ENCODE results near the gene TSC22D2.

TSC22D2 gene

DNA sequence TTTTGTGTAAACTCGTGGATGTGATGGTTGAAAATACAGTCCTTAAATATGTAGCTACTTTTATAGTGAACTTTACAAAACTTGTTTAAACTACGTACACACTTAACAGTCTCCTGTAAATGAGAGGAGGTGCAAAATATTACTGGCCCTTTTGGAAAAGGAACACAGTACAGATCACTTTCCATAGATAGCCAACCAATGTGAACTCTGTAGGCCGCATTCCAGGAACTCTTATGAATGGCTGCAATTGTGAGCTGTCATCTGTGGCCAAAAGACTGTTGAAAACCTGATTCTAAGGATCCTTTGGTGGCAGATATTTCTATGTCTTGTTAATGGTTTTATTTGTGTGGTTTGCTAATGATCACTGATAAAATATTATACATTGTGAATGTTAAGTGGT lies 6.2 kb downstream of the TSC22D2 start:
- no peak for DNase-seq

DNA sequence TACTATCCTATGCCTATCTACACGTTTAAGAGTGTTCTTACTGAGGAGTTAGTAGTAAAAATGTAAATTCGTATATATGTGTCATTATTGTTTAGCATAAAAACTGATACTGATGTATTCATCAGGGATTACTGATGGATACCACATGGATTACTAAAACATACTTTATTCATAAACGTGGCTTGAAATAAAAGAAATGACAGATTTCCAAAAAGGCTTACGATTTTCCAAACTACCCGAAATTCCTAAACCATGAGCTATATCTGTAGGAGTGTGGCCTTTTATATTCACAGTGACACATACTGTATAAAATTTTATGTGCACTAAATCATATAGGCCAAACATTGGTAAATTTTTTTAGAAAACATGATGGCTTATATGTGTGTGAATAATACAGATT lies 6.9 kb downstream of the TSC22D2 start:
- no peak for DNase-seq

DNA sequence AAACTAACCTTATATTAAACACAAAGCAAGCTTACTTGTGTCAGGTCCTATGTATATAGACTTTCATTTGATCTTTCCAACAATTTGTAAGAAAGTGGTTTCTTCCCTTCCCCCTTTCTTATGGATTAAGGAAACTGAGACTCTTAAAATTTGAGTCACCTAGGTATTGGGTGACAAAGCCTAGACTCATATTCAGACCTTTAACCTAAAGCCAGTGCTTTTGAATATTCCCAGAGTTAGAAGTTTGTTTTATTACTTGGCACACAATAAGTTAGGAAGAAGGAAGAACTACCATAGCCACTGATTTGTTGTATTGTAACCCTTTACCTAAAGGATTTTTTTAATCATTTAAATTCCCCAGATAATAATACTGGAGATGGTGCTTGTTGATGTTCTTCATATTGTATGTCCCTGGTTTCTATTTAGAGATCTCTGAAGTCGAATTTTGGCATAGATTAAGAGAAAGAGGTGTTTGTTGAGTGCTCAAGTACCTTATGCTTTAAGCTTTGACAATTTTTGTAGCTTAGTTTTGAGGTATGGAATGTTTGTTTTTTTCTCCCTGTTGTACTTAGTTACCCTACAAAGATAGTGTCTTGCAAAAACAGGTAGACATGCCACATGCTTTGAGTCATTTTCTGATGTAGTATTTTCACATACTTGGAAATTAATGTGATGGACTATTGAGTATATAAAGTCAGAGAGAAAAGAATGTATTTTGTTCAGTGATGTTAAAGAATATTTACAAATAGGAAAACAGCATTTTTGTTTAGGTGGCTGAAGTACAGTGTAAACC lies 11.2 kb downstream of the TSC22D2 start:
- DNase-seq, result no peak

DNA sequence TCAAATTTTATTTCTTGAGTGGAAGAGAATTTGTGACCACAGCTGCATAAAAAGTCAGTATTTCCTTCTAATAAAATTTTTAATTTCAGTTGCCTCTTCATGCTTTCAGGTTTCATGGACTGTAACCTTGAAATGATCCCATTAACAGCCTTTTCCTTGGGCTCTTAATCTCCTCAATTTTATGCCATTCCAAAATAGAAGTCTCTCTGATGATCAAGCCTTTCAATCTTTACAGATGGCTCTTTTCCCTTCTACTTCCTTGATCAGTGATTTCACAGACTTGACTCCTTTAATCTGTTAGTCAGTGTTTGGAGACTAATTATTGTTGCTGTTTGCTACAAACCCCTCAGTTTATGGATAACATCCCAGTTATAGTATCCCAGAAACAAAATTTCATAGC lies 11.9 kb downstream of the TSC22D2 start:
- DNase-seq, result no peak

DNA sequence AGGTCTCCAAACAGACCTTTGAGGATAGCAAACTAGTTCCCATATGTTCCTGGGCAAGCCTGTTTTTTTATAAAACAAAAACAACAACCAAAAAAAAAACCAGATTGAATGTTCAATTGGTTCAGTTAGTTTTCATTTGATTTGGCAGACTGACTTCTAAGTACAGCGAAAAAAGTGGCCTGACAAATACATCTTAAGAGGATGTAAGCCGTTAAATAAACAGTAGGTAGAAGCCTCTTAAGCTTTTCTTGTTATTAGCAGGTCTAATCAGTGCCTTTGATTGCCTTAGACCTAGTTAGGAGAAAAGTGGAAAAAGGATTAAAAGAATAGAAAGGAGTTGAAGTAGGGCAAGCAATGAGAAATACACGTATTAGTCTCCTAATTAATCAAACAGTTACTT lies 13.2 kb downstream of the TSC22D2 start:
- no peak for DNase-seq

DNA sequence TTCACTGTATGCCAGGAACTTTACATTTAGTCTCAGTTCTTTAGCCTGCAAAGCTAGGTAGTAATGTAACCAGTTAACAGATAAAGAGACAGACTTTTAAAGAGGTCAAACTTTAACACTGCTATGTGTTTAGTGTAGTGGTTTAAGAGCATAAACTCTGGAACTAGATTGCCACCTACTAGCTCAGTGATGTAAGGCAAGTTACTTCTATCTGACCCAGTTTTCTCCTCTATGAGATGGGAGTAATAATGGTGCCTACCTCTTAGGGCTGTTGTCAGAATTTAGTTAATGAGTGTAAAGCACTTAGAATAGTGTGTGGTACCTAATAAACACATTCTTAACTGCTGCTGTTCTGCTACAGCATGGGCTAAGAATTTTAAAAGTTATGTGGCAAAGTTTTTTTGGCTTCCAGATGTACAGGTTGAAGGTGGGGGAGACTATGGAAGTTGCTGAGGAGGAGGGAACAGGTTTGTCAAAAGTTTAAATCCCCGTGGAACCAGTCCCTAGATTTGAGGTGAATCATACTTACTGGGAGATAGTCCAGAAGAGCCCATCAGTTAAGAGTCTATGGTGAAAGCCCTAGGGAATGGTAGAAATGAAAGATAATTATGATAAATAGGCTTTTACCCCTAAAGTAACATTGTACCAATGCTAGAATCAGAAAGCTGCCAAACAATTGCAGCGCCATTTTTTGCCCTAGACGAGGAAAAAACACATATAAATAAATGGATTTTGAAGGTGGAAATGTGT lies 13.9 kb downstream of the TSC22D2 start:
- no peak for DNase-seq

DNA sequence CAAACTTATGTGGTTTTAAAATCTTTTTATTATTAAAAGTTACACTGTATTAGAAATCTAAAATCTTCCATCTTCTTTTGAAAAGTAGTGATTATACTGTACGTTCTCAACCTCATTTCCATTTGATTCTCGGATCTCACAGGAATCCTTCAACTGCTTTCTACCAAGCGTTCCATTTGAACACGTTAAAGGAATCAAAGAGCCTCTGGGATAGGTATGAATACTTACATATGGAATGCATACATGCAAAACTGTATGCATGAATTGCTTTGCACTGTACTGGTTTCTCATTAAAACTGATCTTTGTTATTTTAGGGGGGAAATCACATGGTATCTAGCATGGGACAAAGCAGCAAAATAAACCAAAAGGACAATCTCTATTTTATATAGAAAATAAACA lies 14.8 kb downstream of the TSC22D2 start:
- DNase-seq, result no peak

DNA sequence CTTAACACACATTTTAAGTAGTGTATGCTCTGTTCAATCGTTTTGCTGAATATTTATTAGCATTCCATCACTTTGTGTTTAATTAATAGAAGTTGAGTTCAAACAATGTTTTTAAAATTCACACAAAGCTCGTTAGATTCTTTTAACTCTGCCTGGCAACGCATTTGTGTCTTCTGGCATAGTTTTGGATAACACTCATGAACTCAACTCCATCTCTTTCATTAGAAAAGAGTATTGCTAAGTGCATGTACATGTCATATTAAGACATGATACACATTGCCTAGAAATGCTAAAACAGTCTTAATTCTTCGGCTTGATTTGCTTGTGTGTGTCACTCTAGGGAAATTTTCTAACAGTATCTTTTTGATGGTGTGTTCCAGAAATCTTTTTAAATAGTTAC lies 15.7 kb downstream of the TSC22D2 start:
- no peak for DNase-seq

DNA sequence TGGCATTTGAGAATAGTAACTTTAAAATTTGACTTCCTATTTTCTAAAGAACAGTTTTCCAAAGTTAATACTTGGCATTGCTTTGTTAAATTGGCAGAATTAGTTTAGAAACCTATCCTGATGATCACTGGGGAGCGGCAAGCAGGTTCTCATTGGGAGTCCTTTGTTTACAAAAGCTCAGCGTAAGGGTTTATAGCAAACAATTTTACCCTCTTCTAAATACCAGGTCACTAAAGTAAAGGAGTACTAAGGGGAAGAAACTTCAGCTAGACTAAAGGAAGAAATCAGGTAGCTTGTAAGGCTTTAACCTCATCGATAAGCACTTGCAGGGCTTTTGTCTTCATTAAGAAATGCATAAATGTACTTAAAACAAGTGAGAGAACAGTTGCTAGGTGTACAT lies 18.2 kb downstream of the TSC22D2 start:
- DNase-seq, result no peak

DNA sequence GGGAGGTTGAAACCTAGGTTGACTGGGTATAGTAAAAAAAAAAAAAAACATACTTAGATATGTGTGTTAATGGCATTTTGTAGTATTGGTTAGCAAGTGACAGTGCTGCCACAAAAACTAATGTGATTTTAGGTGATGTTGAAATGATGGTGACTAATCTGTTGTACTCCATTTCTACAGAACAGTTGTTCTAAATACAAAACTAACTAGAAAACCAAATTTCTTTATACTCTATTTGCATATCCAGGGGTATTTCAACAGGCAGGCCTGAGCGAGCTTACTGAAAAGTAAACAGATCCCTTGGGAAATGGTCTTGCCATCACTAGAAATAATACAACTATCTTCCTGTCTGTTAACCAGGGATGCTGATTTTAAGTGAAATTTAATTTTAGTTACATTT lies 20.5 kb downstream of the TSC22D2 start:
- no peak for DNase-seq

DNA sequence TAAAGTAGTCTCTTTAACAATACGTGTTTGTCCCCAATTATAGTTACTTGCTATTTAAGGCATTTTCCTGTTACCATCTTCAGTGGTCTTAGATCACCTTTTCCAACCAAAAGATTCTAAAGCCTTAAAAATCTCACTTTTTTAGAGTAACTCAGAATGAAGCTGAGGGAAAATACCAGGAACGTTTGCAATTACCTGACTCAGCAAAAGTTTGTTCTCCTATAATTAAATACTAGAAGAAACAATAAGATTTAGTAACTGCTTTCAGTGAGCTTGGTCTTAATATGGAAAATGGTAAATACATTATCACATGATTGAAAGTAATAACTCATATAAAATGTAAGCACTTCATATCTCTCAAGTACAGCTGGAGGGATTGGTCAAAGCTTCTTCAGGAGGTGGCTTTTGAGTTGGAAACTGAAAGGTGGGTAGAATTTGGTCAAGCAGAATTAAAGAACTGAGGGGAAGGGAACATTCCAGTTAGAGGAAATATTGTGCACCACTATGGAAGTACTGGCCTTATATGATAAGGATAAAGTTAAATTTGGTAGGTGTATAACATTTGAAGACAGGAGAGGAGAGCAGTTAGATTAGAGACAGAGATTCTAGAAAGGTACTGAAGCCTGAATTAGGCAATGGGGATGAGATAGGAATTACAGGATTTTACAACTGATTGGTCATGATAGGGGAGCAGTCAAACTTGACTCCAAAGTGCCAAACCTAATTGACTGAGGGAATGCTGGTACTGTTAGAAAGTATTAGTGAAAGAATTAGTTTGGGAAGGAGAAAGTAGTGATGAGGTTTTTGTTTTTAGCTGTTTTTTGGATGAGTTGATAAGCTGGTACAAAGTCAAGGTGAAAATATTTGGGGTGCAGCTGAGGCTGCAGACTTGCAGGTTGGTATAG lies 21.9 kb downstream of the TSC22D2 start:
- no peak for DNase-seq

DNA sequence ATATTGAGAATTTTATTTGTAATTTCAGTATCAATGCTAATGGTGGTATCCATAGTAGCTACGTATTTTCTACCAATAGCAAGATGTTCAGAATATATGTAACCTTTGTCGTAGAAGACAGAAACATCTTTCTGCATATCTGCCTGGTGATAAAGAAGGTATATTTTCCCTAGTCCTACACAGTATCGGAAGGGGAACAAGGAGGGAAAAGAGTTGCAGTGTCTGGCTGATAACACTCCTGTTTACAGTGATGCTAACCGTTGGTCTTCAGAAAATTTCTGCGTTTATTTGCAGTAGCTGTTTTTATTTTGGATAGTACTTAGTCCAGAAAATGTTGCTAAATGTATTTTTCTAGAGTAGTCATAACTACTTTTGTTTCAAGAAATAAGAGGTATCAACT lies 25.2 kb downstream of the TSC22D2 start:
- DNase-seq, result no peak

DNA sequence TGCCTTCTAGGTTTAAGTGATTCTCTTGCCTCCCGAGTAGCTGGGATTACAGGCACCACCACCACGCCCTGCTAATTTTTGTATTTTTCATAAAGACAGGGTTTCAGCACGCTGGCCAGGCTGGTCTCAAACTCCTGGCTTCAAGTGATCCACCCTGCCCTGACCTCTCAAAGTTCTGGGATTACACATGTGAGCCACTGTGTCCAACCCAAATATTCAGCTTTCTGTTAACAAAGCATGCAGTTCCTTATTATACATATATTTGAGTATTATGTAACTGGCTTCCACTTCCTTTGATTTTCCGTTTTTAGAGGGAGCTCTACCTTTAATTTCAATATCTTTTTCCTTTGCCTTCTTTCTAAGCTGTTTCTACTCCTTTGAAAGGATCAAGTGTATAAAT lies 26.1 kb downstream of the TSC22D2 start:
- no peak for DNase-seq

DNA sequence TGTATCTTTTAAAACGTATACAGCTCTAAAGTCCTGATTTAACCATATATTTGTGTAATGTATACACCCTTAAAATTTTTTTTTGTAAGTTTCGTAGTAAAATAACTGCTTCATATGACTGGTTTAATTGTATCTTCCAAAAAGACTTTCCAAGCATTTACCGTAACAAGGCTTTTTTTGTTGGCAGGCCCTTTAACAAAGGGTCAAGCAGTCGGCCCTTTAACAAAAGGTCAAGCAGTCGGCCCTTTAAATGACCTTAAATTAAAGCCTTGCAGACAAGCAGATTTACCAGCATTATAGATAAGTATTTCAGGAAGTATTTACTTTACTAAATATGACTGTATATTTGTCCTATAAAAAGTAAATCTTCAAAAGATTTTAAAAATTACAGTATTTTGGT lies 28.1 kb downstream of the TSC22D2 start:
- DNase-seq, result no peak

DNA sequence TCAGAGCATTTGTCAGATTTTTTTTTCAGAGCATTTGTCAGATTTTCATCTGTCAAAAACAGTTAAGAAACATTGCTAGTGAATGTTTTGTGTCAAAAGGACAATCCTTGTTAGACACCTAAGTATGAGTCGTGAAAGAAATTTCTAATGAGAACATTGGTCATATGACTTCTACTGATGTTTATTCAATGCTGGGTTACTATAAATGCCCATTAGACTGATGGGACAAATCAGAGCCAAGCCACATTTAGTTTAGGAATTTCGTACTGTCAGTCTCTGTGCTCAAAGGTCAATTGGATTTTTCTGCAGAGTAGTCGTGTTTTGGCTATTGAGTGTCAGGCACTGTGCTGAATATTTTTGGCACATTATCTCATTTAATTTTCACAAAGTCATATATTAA lies 31.6 kb downstream of the TSC22D2 start:
- DNase-seq, result no peak

DNA sequence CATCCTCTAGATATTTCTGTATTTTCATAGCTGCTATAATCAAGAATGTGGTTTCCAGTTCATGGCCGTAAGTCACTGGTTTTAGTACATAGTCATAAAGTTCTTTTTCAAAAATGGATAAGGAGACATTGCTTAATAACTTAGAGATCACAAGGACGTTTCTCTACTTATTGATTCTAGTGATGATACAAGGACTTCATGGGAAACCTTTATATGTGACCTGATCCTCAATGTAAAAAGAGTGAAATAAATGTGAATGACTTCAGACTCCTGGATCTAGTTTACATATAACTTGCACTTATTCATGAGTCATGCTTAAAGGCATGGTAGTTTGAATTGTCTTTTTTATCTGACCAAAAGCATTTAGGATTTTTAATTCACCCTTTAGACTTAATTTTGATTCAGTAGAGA lies 35.2 kb downstream of the TSC22D2 start:
- DNase-seq, result no peak

DNA sequence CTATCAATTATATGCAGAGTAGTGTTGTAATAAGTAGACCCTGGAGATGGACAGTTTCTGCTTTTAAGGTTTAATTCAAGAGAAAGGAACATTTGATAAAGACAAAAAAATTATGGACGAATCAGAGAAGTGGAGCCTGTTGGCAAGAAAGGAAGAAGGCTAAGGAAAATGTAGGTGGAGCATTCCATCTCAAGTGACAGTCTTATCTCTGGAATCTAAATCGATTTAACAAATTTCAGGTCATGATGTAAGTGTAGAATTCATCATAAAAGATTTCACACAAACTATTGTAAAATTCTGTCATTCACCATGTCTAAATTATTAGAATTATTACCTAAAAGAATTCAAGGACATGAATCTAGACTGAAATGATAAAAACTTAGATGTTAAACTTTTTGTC lies 36.3 kb downstream of the TSC22D2 start:
- DNase-seq, result no peak

DNA sequence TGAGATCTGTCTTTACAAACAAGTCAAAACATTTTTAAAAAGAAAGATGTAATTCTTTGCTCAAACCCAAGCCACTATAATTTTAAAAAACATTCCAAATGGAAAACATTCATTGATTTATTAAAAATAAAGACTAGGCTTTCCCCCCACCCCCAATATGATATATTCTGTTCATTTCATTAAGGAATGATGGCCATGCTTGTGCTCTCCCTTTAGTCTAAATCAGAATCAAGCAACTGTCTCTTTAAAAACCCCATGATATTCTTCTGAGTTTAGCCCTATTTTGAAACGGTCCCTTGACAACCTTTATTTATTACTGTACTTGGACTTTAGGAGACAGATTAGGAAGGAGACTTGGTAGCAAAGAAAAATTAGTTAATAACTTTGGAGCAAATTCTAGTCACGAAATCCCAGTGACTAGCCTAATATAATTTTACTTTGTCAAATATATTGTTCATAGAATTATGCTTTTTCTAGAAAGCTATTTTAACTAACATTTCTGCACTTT lies 38.4 kb downstream of the TSC22D2 start:
- DNase-seq, result no peak

DNA sequence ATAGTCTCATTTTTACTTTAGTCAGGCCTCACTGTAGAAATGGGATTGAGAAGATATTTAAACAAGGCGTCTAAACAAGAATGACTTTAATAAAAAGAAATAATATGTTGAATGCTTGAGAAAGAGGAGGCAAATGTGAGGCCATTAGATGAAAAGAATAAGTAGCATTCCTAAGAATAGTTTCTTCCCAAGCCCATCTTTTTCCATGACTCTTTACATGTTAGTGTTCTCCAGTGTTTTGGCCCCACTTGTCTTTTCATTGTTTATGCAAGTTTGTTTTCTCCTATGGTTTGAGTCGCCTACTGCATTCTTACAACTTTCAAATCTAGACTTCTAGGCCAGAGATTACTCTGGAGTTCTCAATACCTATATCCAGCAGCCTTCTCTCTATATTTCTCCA lies 39.0 kb downstream of the TSC22D2 start:
- DNase-seq, result no peak

DNA sequence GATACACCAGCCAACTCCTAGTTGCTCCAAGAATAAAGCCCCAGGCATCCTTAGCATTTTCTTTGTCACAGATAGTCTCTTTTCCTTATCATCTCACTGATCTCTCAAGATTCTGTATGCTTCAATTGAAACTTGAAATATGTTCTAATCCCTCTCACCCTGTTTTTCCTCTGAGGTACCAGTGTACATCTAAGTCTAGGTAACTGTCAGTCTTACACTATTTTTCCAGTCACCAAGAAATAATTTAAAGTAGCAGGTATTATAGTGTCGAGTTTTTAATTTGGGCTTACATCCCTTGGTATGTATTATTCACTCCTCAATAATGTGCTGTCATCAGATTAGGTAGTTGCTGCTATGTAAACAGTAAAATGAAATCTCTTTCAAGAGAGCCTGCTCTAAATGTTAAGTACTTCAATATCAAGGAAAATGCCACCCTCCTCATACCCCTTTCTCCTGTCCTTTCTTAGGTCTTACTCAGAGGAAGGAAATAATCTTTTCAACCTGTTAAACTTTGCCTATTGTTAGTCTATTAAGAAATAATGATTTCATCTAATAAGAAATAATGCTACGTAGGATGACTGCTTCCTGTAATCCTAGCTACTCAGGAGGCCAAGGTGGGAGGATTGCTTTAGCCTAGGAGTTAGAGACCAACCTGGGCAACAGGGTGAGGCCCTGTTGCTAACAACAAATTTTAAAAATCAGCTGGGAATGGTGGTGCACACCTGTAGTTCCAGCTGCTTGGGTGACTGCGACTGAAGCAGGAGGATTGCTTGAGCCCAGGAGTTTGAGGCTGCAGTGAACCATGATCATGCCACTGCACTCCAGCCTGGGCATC lies 39.8 kb downstream of the TSC22D2 start:
- DNase-seq, result no peak

DNA sequence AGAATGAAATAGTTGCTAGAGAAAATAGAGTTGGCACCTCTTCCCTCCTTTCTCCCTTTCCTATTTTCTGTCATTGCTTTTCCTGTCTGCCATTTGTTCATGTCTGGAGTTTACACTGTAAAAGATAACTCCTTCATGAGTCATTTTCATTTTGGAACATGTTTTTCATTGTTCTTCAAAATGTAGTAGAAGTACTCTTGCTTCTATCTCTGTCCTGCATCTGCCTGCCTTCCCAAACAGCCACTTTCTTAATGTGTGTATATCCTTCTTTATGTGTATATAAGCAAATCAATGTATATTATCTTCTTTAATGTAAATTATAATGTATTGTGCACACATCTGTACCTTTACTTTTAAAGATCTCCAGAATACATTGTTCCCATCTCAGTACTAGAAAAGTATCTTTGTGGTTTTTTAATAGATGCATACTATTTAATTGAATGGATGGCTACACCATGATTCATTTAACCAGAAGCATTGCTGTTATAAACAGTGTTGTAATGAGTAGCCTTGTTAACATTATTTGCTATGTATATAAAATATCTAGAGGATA lies 41.1 kb downstream of the TSC22D2 start:
- no peak for DNase-seq

DNA sequence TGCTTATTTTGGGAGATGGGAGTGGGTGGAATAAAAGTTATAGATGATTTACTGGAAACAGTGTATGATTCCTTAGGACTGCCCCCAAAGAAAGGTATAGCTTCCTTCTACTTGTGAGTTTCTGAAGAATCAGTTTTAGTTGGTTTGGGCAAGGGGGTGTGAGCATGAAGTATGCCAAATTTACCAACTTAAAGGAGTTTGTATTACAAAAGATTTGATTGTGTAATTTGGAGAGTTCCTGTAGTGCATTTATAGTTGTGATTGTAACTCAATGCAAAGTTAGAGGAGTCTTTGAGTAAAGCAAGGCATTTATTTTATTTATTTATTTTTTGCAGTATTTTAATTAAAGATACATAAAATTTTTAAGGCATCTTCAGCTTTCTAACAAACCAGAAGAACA lies 42.8 kb downstream of the TSC22D2 start:
- DNase-seq, result no peak

All from NCI-H774 (cell line).